ENCODE results near the gene MPIG6B.

Gene MPIG6B

DNA sequence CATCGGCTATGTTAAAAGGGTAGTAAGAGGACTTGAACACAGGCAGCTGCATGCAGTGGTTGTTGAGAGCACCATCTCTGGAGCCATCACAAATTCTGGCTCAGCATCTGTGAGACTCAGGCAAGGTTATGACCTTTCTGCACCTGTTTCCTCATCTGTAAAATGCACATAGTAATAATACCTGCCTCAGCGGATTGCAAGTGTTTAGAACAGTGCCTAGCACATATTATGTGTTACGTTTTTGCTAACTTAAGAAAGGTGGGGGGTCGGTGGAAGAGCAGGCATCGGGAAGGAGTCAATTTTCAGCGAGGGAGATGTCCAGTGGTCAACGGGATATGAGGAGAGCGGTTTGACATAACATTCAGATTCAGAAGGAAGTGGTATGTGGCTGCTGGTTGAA is 45.2 kb upstream of the MPIG6B start:
- H2AFZ ChIP-seq (ENCODE audit: low read length): no peak overlapping the region
- no peaks in the 10 kb centered on the region for H3K9me2 ChIP-seq (ENCODE audit: low read depth, low read length)
- no peaks in the 10 kb centered on the region for H3K9me3 ChIP-seq (ENCODE audit: low read length)
- no peaks in the 10 kb centered on the region for H3K79me2 ChIP-seq (ENCODE audit: insufficient read depth, low read length)
- no peaks in the 10 kb centered on the region for H3F3A ChIP-seq (ENCODE audit: insufficient read depth, low read length)
- H3K36me3 ChIP-seq (ENCODE audit: insufficient read depth, low read length): peaks cover 6% of the 10 kb centered on the region
- H3K27me3 ChIP-seq (ENCODE audit: insufficient read depth, low read length): no peaks in the 10 kb centered on the region
- no peak for TF ChIP-seq EZH2 (IDR thresholded peaks at IDR 0.05; ENCODE audit: borderline replicate concordance, low read length)
- TF ChIP-seq, protein P1, sequence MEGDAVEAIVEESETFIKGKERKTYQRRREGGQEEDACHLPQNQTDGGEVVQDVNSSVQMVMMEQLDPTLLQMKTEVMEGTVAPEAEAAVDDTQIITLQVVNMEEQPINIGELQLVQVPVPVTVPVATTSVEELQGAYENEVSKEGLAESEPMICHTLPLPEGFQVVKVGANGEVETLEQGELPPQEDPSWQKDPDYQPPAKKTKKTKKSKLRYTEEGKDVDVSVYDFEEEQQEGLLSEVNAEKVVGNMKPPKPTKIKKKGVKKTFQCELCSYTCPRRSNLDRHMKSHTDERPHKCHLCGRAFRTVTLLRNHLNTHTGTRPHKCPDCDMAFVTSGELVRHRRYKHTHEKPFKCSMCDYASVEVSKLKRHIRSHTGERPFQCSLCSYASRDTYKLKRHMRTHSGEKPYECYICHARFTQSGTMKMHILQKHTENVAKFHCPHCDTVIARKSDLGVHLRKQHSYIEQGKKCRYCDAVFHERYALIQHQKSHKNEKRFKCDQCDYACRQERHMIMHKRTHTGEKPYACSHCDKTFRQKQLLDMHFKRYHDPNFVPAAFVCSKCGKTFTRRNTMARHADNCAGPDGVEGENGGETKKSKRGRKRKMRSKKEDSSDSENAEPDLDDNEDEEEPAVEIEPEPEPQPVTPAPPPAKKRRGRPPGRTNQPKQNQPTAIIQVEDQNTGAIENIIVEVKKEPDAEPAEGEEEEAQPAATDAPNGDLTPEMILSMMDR (IDR thresholded peaks at IDR 0.05; ENCODE audit: low read length): no peak
- peaks cover 16% of the 10 kb centered on the region for H3K4me1 ChIP-seq (ENCODE audit: insufficient read depth, low read length, severe bottlenecking)
- no peaks in the 10 kb centered on the region for H4K20me1 ChIP-seq (ENCODE audit: insufficient read depth, low read length)
- no peak overlapping the region for H3K4me2 ChIP-seq (ENCODE audit: low read length)
- H3K27ac ChIP-seq (ENCODE audit: low read depth, low read length, poor library complexity, severe bottlenecking): no peak overlapping the region
- no peak overlapping the region for H3K4me3 ChIP-seq (ENCODE audit: low read depth, low read length, poor library complexity, severe bottlenecking)
- H3K9ac ChIP-seq (ENCODE audit: low read length): no peak overlapping the region

DNA sequence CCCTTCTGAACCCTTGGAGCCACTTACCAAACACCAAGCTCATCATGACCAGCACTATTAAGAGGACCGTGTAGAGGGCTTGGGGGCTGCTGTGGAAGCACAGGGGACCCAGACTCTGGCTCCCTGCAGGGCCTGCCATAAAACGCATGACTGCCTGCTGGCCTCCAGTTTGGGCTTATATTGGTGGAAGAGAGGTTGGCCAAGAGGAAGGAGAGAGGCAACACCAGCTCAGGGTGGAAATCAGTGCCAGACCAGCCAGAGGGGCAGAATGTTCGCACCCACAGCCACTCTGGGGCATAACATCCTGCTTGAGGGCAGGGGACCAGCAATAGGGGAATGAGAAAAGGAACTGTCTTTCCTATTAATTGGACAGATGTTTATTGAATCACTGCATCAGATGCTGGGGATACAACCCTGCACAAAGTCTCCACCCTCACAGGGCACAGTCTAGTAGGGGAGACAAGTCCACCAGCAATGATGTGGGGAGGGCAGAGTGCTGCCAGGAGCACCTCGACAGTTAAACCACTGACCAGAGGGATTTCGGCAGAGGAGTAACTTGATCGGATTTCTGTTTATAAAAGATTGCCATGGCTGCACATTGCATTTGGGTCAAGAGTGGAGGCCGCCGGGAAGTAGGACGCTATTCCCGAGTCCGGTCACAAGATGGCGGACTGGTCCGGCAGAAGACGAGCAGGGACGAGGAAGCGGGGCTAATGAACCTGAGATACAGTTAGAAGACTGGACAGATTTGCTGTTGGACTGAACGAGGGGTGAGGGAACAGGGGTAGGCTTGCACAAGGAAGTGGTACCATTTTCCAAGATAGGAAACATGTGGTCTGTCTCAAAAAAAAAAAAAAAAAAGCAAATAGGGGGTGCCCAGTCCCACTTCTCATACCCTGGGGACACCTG is 42.7 kb upstream of the MPIG6B start, which contains the start of gene LY6G5C:
Gene LY6G5C (minus strand): TSS at position 842 of the 909 bp plus-strand sequence. CDS start 694 bp downstream, at position 148.
- no peaks in the 10 kb centered on the region for H3K36me3 ChIP-seq (ENCODE audit: insufficient read depth, low read length)
- H3K9me2 ChIP-seq (ENCODE audit: low read depth, low read length): no peaks in the 10 kb centered on the region
- no peaks in the 10 kb centered on the region for H3F3A ChIP-seq (ENCODE audit: insufficient read depth, low read length)
- peak within 1 kb of the TSS; percentile 69 for H3K4me2 ChIP-seq (ENCODE audit: low read length)
- H3K79me2 ChIP-seq (ENCODE audit: insufficient read depth, low read length): no peaks in the 10 kb centered on the region
- H3K4me3 ChIP-seq (ENCODE audit: low read depth, low read length, poor library complexity, severe bottlenecking): peak within 1 kb of the TSS; percentile 49
- H3K4me1 ChIP-seq (ENCODE audit: insufficient read depth, low read length, severe bottlenecking): peaks cover 16% of the 10 kb centered on the region
- no peaks in the 10 kb centered on the region for H3K27me3 ChIP-seq (ENCODE audit: insufficient read depth, low read length)
- H4K20me1 ChIP-seq (ENCODE audit: insufficient read depth, low read length): no peaks in the 10 kb centered on the region
- no peak within 1 kb of the TSS for H3K27ac ChIP-seq (ENCODE audit: low read depth, low read length, poor library complexity, severe bottlenecking)
- no peaks in the 10 kb centered on the region for H3K9me3 ChIP-seq (ENCODE audit: low read length)
- H2AFZ ChIP-seq (ENCODE audit: low read length): no peak within 1 kb of the TSS
- peak within 1 kb of the TSS; percentile 30; the same call in 1 of the 2 replicates for H3K9ac ChIP-seq (ENCODE audit: low read length)
- no peak for TF ChIP-seq EZH2 (IDR thresholded peaks at IDR 0.05; ENCODE audit: borderline replicate concordance, low read length)
- TF ChIP-seq, protein P1 (IDR thresholded peaks at IDR 0.05; ENCODE audit: low read length): peak; percentile 52

GRCh38 chr6:31681135-31681671 is 42.0 kb upstream of the MPIG6B start:
- Histone ChIP-seq H3K9ac (ENCODE audit: low read length) (peak overlapping the region; percentile 30; the same call in 1 of the 2 replicates), H3K27me3 (ENCODE audit: insufficient read depth, low read length) (no peaks in the 10 kb centered on the region), H3F3A (ENCODE audit: insufficient read depth, low read length) (no peaks in the 10 kb centered on the region), H3K9me3 (ENCODE audit: low read length) (no peaks in the 10 kb centered on the region), H4K20me1 (ENCODE audit: insufficient read depth, low read length) (no peaks in the 10 kb centered on the region), H3K36me3 (ENCODE audit: insufficient read depth, low read length) (peaks cover 6% of the 10 kb centered on the region; the same call in 1 of the 2 replicates), H3K4me1 (ENCODE audit: insufficient read depth, low read length, severe bottlenecking) (peaks cover 16% of the 10 kb centered on the region), H3K9me2 (ENCODE audit: low read depth, low read length) (no peaks in the 10 kb centered on the region), H3K4me2 (ENCODE audit: low read length) (peak overlapping the region; percentile 69), H3K79me2 (ENCODE audit: insufficient read depth, low read length) (no peaks in the 10 kb centered on the region), H2AFZ (ENCODE audit: low read length) (no peak overlapping the region), H3K27ac (ENCODE audit: low read depth, low read length, poor library complexity, severe bottlenecking) (no peak overlapping the region), H3K4me3 (ENCODE audit: low read depth, low read length, poor library complexity, severe bottlenecking) (peak overlapping the region; percentile 49)
- TF ChIP-seq, protein P1 (IDR thresholded peaks at IDR 0.05; ENCODE audit: low read length): no peak
- no peak for TF ChIP-seq EZH2 (IDR thresholded peaks at IDR 0.05; ENCODE audit: borderline replicate concordance, low read length)
